Measurements from ENCODE around the gene ERBB2. TPM values are rescaled to one million over a fixed set of nuclear protein-coding genes. Genes with fewer than 3 reads are reported as not detected.

Gene ERBB2
- total and polyA plus RNA-seq, 9 of the 15 experiments (the other 6 are each of a cell fraction or from before 2014, with no cell fraction given): 0.74 to 5.6 (median 3.3) TPM

- TF ChIP-seq FOXO4 (CRISPR knock-in tag; IDR thresholded peaks at IDR 0.05): no peak
These were observed 45.7 kb downstream of the ERBB2 start (continued) for GRCh38 chr17:39745335-39746144.

GRCh38 chr17:39746145-39746461 lies 46.2 kb downstream of the ERBB2 start:
- Histone ChIP-seq H3K9me3 (replicated peaks; ENCODE audit: control insufficient read depth, insufficient read depth, low read depth, low read length) (no peaks in the 10 kb centered on the region), H3K4me1 (replicated peaks in 1 of 2; ENCODE audit: control insufficient read depth in 2 of 2, insufficient read depth in 2 of 2, low read length in 2 of 2) (peaks cover 0 to 28% of the 10 kb centered on the region in 2 experiments; a peak in 3 of 5 replicates), H3K36me3 (ENCODE audit: control insufficient read depth, insufficient read depth, low read length) (no peaks in the 10 kb centered on the region), H3K4me3 (no peak overlapping the region), H3K9me1 (ENCODE audit: control insufficient read depth, insufficient read depth, low read length) (no peaks in the 10 kb centered on the region), H2AFZ (ENCODE audit: low read depth, low read length) (no peak overlapping the region), H3K79me2 (ENCODE audit: control insufficient read depth, insufficient read depth, low read length) (no peaks in the 10 kb centered on the region), H4K20me1 (replicated peaks; ENCODE audit: control insufficient read depth, insufficient read depth, low read length) (no peaks in the 10 kb centered on the region), H3K27ac (ENCODE audit: extremely low read depth, low read depth, low read length) (no peak overlapping the region), H3K9ac (ENCODE audit: insufficient read depth in 1 of 2, low read depth in 2 of 2, low read length in 2 of 2) (no peak overlapping the region), H3K4me2 (ENCODE audit: insufficient read depth, low read length) (no peak overlapping the region), H3K27me3 (ENCODE audit: control insufficient read depth in 2 of 2, insufficient read depth in 2 of 2, low read length in 2 of 2) (no peaks in the 10 kb centered on the region)
- 57% methylated on average over 7 of the region's 7 CpGs for WGBS (ENCODE audit: insufficient coverage, low coverage, missing lambda C conversion rate)
- FAIRE-seq (no peak), DNase-seq (ENCODE audit: extremely low read depth in 1 of 4, low spot score in 3 of 4) (no peak), ATAC-seq (no peak)
- intact Hi-C loops (cut with micrococcal nuclease) (no loop called here), in situ Hi-C loops (cut with MboI) (no loop called here)
- TF ChIP-seq CBFB (CRISPR knock-in tag; IDR thresholded peaks at IDR 0.05): no peak
- no peak for TF ChIP-seq KLF10 (CRISPR knock-in tag; IDR thresholded peaks at IDR 0.05)
- TF ChIP-seq CAMTA2 (CRISPR knock-in tag; conservative IDR thresholded peaks at IDR 0.05): no peak
- no peak for TF ChIP-seq ZBTB8A (IDR thresholded peaks at IDR 0.05; ENCODE audit: partially characterized antibody)
- TF ChIP-seq MCM3 (IDR thresholded peaks at IDR 0.05): no peak
- no peak for TF ChIP-seq ETV5 (CRISPR knock-in tag; IDR thresholded peaks at IDR 0.05; ENCODE audit: low read depth)
- TF ChIP-seq BCLAF1 (IDR thresholded peaks at IDR 0.05; ENCODE audit: borderline replicate concordance in 1 of 2, control insufficient read depth in 1 of 2, low read depth in 2 of 2, low read length in 1 of 2): no peak
- no peak for TF ChIP-seq MITF (IDR thresholded peaks at IDR 0.05)
- no peak for TF ChIP-seq ZNF668 (CRISPR knock-in tag; IDR thresholded peaks at IDR 0.05)
- ChIA-PET CTCF (ENCODE audit: low intra/inter-chr PET ratio) (no interaction called here), POLR2A (interaction anchor here (1.0 kb wide), 1 partner anchor 14 kb away, joined by 3 read pairs; no protein-coding TSS in a partner anchor)
- no TSS peak for BruUV-seq (replicated peaks)
